HG03378 (cell line): Measurements from ENCODE around the gene PPP1R7.

Source experiments
- ATAC-seq: cut with Tn5 transposase; IDR thresholded peaks from one replicate; pipeline ENCODE4 v1.9.1; 2021; ENCODE audit warnings: mild to moderate bottlenecking, moderate library complexity; ENCODE audit not compliant: unreplicated experiment

Gene PPP1R7

GRCh38 chr2:241139531-241140444 is 10.5 kb upstream of the PPP1R7 start:
- ATAC-seq: no peak

GRCh38 chr2:241140445-241140840 is 9.8 kb upstream of the PPP1R7 start:
- no peak for ATAC-seq

- no peak for ATAC-seq
Measured at GRCh38 chr2:241141214-241141770, 9.0 kb upstream of the PPP1R7 start.

- ATAC-seq: no peak
Measured at GRCh38 chr2:241142063-241142462, 8.2 kb upstream of the PPP1R7 start.

- ATAC-seq: no peak
Measured at GRCh38 chr2:241142593-241142992, 7.7 kb upstream of the PPP1R7 start.

GRCh38 chr2:241146286-241146685 is 4.0 kb upstream of the PPP1R7 start:
- no peak for ATAC-seq

- ATAC-seq: no peak
Measured at GRCh38 chr2:241147336-241147735, 2.9 kb upstream of the PPP1R7 start.

GRCh38 chr2:241148239-241148638 is 2.0 kb upstream of the PPP1R7 start:
- no peak for ATAC-seq

GRCh38 chr2:241148891-241149674 is 1.2 kb upstream of the PPP1R7 start, which contains the start of gene PASK:
TSS of gene PASK (minus strand) at chr2:241149472. CDS start at chr2:241143032, 6,440 bp downstream.
- peak; percentile 68 for ATAC-seq

- peak; percentile 18 for ATAC-seq
Measured at GRCh38 chr2:241149675-241149924, 667 bp upstream of the PPP1R7 start.

GRCh38 chr2:241150660-241151530 is 628 bp downstream of the PPP1R7 start:
- ATAC-seq: no peak

GRCh38 chr2:241151934-241152660 is 1.8 kb downstream of the PPP1R7 start:
- no peak for ATAC-seq

- ATAC-seq: no peak
Measured at GRCh38 chr2:241153616-241154015, 3.3 kb downstream of the PPP1R7 start.

GRCh38 chr2:241154915-241155314 is 4.6 kb downstream of the PPP1R7 start:
- ATAC-seq: no peak

- no peak for ATAC-seq
Measured at GRCh38 chr2:241155936-241156335, 5.7 kb downstream of the PPP1R7 start.

GRCh38 chr2:241156971-241157441 is 6.7 kb downstream of the PPP1R7 start:
- ATAC-seq: no peak

GRCh38 chr2:241157841-241158545 is 7.7 kb downstream of the PPP1R7 start:
- no peak for ATAC-seq

- ATAC-seq: no peak
Measured at GRCh38 chr2:241158546-241158900, 8.3 kb downstream of the PPP1R7 start.

GRCh38 chr2:241159116-241159515 is 8.8 kb downstream of the PPP1R7 start:
- ATAC-seq: no peak
